ENCODE results near the gene SLC16A4.

- TF ChIP-seq, protein P1, sequence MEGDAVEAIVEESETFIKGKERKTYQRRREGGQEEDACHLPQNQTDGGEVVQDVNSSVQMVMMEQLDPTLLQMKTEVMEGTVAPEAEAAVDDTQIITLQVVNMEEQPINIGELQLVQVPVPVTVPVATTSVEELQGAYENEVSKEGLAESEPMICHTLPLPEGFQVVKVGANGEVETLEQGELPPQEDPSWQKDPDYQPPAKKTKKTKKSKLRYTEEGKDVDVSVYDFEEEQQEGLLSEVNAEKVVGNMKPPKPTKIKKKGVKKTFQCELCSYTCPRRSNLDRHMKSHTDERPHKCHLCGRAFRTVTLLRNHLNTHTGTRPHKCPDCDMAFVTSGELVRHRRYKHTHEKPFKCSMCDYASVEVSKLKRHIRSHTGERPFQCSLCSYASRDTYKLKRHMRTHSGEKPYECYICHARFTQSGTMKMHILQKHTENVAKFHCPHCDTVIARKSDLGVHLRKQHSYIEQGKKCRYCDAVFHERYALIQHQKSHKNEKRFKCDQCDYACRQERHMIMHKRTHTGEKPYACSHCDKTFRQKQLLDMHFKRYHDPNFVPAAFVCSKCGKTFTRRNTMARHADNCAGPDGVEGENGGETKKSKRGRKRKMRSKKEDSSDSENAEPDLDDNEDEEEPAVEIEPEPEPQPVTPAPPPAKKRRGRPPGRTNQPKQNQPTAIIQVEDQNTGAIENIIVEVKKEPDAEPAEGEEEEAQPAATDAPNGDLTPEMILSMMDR (conservative IDR thresholded peaks at IDR 0.05; ENCODE audit: low read depth, low read length): no peak
- TF ChIP-seq EZH2 (IDR thresholded peaks at IDR 0.05; ENCODE audit: low read length, unreplicated experiment) (no peak), EZH2phosphoT487 (IDR thresholded peaks at IDR 0.05; ENCODE audit: borderline replicate concordance, low read length) (no peak)
These were observed 34.9 kb upstream of the SLC16A4 start for GRCh38 chr1:110425612-110426152.

Measured in PC-3 (cell line).